PFSK-1 (cell line): ENCODE data around the gene TMEM200A.

ENCODE experiments used
- POLR2AphosphoS5 ChIP-seq: IDR thresholded peaks from 2 replicates; pipeline ENCODE4 v1.6.1; 2012; ENCODE audit warnings: low read depth, mild to moderate bottlenecking, control low read depth, low read length, moderate library complexity
- TF ChIP-seq, protein P1 (sequence below), 2 experiments: IDR thresholded peaks; 2 replicates each; pipeline versions ENCODE4 v1.6.1 to v1.8.0; 2011 to 2012; ENCODE audit warnings: low read depth in 2 of 2, low read length in 2 of 2, control low read depth in 1 of 2, inconsistent platforms in 1 of 2, mild to moderate bottlenecking in 1 of 2, moderate library complexity in 1 of 2; ENCODE audit not compliant: insufficient read depth in 1 of 2

- TF ChIP-seq POLR2AphosphoS5 = no peak
- TF ChIP-seq, protein P1, sequence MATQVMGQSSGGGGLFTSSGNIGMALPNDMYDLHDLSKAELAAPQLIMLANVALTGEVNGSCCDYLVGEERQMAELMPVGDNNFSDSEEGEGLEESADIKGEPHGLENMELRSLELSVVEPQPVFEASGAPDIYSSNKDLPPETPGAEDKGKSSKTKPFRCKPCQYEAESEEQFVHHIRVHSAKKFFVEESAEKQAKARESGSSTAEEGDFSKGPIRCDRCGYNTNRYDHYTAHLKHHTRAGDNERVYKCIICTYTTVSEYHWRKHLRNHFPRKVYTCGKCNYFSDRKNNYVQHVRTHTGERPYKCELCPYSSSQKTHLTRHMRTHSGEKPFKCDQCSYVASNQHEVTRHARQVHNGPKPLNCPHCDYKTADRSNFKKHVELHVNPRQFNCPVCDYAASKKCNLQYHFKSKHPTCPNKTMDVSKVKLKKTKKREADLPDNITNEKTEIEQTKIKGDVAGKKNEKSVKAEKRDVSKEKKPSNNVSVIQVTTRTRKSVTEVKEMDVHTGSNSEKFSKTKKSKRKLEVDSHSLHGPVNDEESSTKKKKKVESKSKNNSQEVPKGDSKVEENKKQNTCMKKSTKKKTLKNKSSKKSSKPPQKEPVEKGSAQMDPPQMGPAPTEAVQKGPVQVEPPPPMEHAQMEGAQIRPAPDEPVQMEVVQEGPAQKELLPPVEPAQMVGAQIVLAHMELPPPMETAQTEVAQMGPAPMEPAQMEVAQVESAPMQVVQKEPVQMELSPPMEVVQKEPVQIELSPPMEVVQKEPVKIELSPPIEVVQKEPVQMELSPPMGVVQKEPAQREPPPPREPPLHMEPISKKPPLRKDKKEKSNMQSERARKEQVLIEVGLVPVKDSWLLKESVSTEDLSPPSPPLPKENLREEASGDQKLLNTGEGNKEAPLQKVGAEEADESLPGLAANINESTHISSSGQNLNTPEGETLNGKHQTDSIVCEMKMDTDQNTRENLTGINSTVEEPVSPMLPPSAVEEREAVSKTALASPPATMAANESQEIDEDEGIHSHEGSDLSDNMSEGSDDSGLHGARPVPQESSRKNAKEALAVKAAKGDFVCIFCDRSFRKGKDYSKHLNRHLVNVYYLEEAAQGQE (IDR thresholded peaks at IDR 0.05; ENCODE audit: insufficient read depth in 1 of 2, low read depth in 2 of 2, low read length in 2 of 2) = no peak
These were observed 17.2 kb downstream of the TMEM200A start for GRCh38 chr6:130382872-130383490.
